Astrocyte of the hippocampus (primary cell): ENCODE results near the gene COX8A.

Experiments
- DNase-seq: peaks from one replicate; pipeline ENCODE4 v3.0.0; 2011; ENCODE audit warnings: low read depth, low spot score

The COX8A gene

GRCh38 chr11:64019106-64020037 lies 45.0 kb downstream of the COX8A start:
- no peak for DNase-seq

- DNase-seq, result no peak
Measured at GRCh38 chr11:64020976-64021756, 46.7 kb downstream of the COX8A start.

GRCh38 chr11:64021757-64022093 lies 47.3 kb downstream of the COX8A start:
- DNase-seq, result no peak

DNA sequence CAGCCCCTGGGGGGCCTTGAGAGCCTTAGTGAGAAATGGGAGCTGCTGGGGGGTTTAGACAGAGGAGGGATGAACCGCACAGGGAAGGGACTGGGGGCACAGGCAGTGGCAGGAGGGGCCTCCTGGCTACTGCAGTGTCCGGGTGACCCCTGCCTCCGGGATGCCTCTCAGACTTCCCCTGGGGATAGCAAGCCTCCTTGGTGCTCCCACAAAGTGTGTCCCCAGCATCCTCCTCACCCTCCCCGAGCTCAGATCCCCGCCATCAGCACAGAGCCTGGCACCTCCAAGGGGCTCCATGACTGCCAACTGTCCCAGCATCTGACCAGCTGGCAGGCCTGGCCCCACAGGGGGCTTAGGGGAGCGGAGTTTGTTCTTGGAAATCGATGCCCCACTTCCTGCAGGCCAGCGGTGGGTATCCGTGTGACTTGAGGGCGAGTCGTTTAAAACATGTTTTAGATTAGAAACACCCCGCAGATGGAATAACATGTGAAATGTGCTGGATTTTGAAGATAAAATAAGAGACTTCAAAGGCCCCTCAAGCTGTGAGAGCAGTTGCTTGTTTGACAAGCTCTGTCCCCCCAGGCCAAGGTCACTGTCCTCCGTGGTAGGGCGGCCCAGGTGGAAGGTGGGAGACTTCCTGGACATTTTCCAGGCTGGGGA lies 47.8 kb downstream of the COX8A start:
- DNase-seq, result no peak

GRCh38 chr11:64023712-64024710 lies 49.6 kb downstream of the COX8A start:
- DNase-seq, result no peak

DNA sequence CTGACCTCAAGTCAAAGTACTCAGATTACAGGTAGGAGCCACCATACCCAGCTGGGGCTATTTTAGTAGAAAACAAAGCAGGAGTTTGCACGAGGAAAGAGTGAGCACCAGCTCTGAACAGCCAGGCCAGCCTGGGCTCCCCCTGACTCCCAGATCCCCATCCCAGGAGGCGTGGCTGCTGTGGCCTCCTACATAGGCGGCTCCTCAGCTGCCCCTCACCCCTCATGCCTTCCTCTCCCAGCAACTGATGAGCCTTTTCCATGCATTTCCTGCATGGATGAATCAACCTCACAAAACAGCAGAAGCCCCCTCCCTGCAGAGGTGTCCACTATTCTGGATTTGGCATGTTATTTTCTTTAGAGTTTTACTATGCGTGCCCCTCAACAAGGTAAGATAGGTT lies 50.8 kb downstream of the COX8A start:
- DNase-seq, result no peak
